H1 (cell line): Measurements from ENCODE around the gene DCTD. TPM values are rescaled to one million over a fixed set of nuclear protein-coding genes. Genes with fewer than 3 reads are reported as not detected.

Source experiments
- CTCF ChIA-PET: fragments of 300-600 bp; sonication (Branson Sonifier 250); formaldehyde crosslinking; loops from one replicate; lab custom pipeline; 2021; ENCODE audit not compliant: partially characterized antibody; lab: Charles Lee
- POLR2A ChIA-PET: fragments of 300-600 bp; sonication (Branson Sonifier 250); formaldehyde crosslinking; loops from one replicate; lab custom pipeline; 2021; ENCODE audit warnings: inconsistent platforms; ENCODE audit not compliant: partially characterized antibody; lab: Charles Lee
- DNase-seq, 2 experiments: peaks; one replicate each; pipeline versions ENCODE4 v3.0.0 to v3.0.0-alpha.2; 2010 to 2022; ENCODE audit warnings: low spot score in 2 of 2, low read depth in 1 of 2, mixed read lengths in 1 of 2
- FAIRE-seq: peaks from 2 replicates; lab custom pipeline; 2011; peaks lifted over from hg19 to GRCh38; lab: Jason Lieb, UNC
- H2AFZ ChIP-seq: 2 replicates; pipeline ENCODE4 v1.8.1; 2012; ENCODE audit warnings: low read length, inconsistent platforms
- H2AK5ac ChIP-seq: 2 replicates; pipeline ENCODE4 v1.6.1; 2013; ENCODE audit warnings: low read depth, low read length
- H2BK120ac ChIP-seq: replicated peaks from 2 replicates; pipeline ENCODE3; 2013; ENCODE audit warnings: low read depth, low read length, inconsistent platforms
- H2BK12ac ChIP-seq: 2 replicates; pipeline ENCODE4 v1.6.1; 2013; ENCODE audit warnings: low read depth, low read length
- H2BK15ac ChIP-seq: 2 replicates; pipeline ENCODE4 v1.6.1; 2013; ENCODE audit warnings: low read length
- H2BK20ac ChIP-seq: 2 replicates; pipeline ENCODE4 v1.6.1; 2013; ENCODE audit warnings: low read length
- H2BK5ac ChIP-seq: 2 replicates; pipeline ENCODE4 v1.6.1; 2013; ENCODE audit warnings: low read depth, low read length
- H3K14ac ChIP-seq: 2 replicates; pipeline ENCODE4 v1.6.1; 2013; ENCODE audit warnings: inconsistent platforms; ENCODE audit not compliant: insufficient read length
- H3K18ac ChIP-seq: 2 replicates; pipeline ENCODE4 v1.6.1; 2013; ENCODE audit warnings: low read length; ENCODE audit errors: extremely low read depth
- H3K23ac ChIP-seq: 2 replicates; pipeline ENCODE4 v1.6.1; 2013; ENCODE audit warnings: inconsistent platforms; ENCODE audit not compliant: insufficient read length
- H3K23me2 ChIP-seq: 2 replicates; pipeline ENCODE4 v1.6.1; 2013; ENCODE audit warnings: low read depth, low read length
- H3K27ac ChIP-seq: 2 replicates; pipeline ENCODE4 v1.6.1; 2011; ENCODE audit warnings: low read depth, low read length, inconsistent platforms
- H3K27me3 ChIP-seq, 4 experiments: replicated peaks in 1 of 4; 1 replicate in 1 of 4; 2 replicates in 3 of 4; pipeline versions ENCODE4 v1.6.1 to v1.8.1; 2011 to 2013; ENCODE audit warnings: low read length in 3 of 4, mild to moderate bottlenecking in 3 of 4, inconsistent platforms in 2 of 4, mixed read lengths in 2 of 4, moderate library complexity in 1 of 4; ENCODE audit not compliant: control insufficient read depth in 3 of 4, insufficient read depth in 3 of 4; ENCODE audit errors: extremely low read depth in 1 of 4
- H3K36me3 ChIP-seq, 4 experiments: 2 replicates each; pipeline versions ENCODE4 v1.6.1 to v1.8.1; 2011 to 2013; ENCODE audit warnings: mild to moderate bottlenecking in 4 of 4, low read length in 3 of 4, moderate library complexity in 2 of 4, control low read depth in 1 of 4, inconsistent platforms in 1 of 4; ENCODE audit not compliant: insufficient read depth in 4 of 4, control insufficient read depth in 2 of 4
- H3K4ac ChIP-seq: replicated peaks from 2 replicates; pipeline ENCODE3; 2013; ENCODE audit warnings: low read length, low read depth, mixed read lengths, inconsistent platforms; ENCODE audit not compliant: insufficient read length
- H3K4me1 ChIP-seq, 4 experiments: replicated peaks in 1 of 4; 1 replicate in 1 of 4; 2 replicates in 3 of 4; pipeline versions ENCODE4 v1.6.1 to v1.8.1; 2011 to 2013; ENCODE audit warnings: low read length in 3 of 4, inconsistent platforms in 2 of 4, mixed read lengths in 1 of 4; ENCODE audit not compliant: insufficient read depth in 4 of 4, control insufficient read depth in 3 of 4
- H3K4me2 ChIP-seq, 2 experiments: 2 replicates each; pipeline versions ENCODE4 v1.6.1 to v1.8.1; 2011 to 2013; ENCODE audit warnings: low read depth in 2 of 2, low read length in 2 of 2, control low read depth in 1 of 2, inconsistent platforms in 1 of 2, mild to moderate bottlenecking in 1 of 2; ENCODE audit not compliant: insufficient read depth in 1 of 2
- H3K4me3 ChIP-seq, 4 experiments: fragments of 200-600, 300-600 bp in 1 of 4; sonication (generic), shearing (Covaris generic), sonication (Bioruptor Twin) in 1 of 4; 2 replicates each; pipeline versions ENCODE4 v1.5.1 to v1.8.1; 2011 to 2016; ENCODE audit warnings: low read length in 4 of 4, low read depth in 3 of 4, control low read depth in 2 of 4, inconsistent platforms in 2 of 4, mild to moderate bottlenecking in 2 of 4, mixed read lengths in 1 of 4, moderate library complexity in 1 of 4; ENCODE audit not compliant: insufficient read depth in 2 of 4; ENCODE audit errors: extremely low read depth in 1 of 4
- H3K56ac ChIP-seq: replicated peaks from 2 replicates; pipeline ENCODE3; 2013; ENCODE audit warnings: low read depth, mild to moderate bottlenecking, mixed read lengths, low read length, inconsistent platforms; ENCODE audit not compliant: insufficient read length
- H3K79me1 ChIP-seq: 2 replicates; pipeline ENCODE4 v1.6.1; 2013; ENCODE audit warnings: low read depth, low read length, control low read depth
- H3K79me2 ChIP-seq, 2 experiments: 2 replicates each; pipeline versions ENCODE4 v1.6.1 to v1.8.1; 2012 to 2013; ENCODE audit warnings: low read length in 2 of 2, mild to moderate bottlenecking in 2 of 2, inconsistent platforms in 1 of 2; ENCODE audit not compliant: insufficient read depth in 2 of 2, control insufficient read depth in 1 of 2
- H3K9ac ChIP-seq, 4 experiments: replicated peaks in 1 of 4; 1 replicate in 1 of 4; 2 replicates in 3 of 4; pipeline versions ENCODE4 v1.6.1 to v1.8.1; 2011 to 2013; ENCODE audit warnings: low read depth in 3 of 4, low read length in 3 of 4, control low read depth in 2 of 4, mild to moderate bottlenecking in 2 of 4, moderate library complexity in 2 of 4, inconsistent platforms in 1 of 4; ENCODE audit errors: extremely low read depth in 1 of 4
- H3K9me3 ChIP-seq, 2 experiments: 2 replicates each; pipeline versions ENCODE4 v1.6.1 to v1.8.1; 2012 to 2013; ENCODE audit warnings: mild to moderate bottlenecking in 2 of 2, moderate library complexity in 2 of 2, control low read depth in 1 of 2, inconsistent platforms in 1 of 2, low read depth in 1 of 2, low read length in 1 of 2, mixed read lengths in 1 of 2; ENCODE audit not compliant: insufficient read depth in 2 of 2
- H4K20me1 ChIP-seq, 2 experiments: replicated peaks in 1 of 2; 2 replicates each; pipeline versions ENCODE3 to v1.8.1; 2011 to 2013; ENCODE audit warnings: inconsistent platforms in 2 of 2, low read length in 2 of 2, mild to moderate bottlenecking in 1 of 2; ENCODE audit not compliant: insufficient read depth in 2 of 2, control insufficient read depth in 1 of 2
- H4K5ac ChIP-seq: 2 replicates; pipeline ENCODE4 v1.6.1; 2013; ENCODE audit warnings: low read length, low read depth, mixed read lengths, inconsistent platforms; ENCODE audit not compliant: insufficient read length
- H4K8ac ChIP-seq: 2 replicates; pipeline ENCODE4 v1.8.0; 2013; ENCODE audit warnings: mild to moderate bottlenecking, moderate library complexity, low read length, inconsistent platforms; ENCODE audit not compliant: insufficient read depth; ENCODE audit errors: extremely low read depth
- H4K91ac ChIP-seq: replicated peaks from 2 replicates; pipeline ENCODE3; 2013; ENCODE audit warnings: low read length, mixed read lengths, inconsistent platforms; ENCODE audit not compliant: insufficient read length
- FOSL1 ChIP-seq: IDR thresholded peaks from 2 replicates; pipeline ENCODE4 v1.6.1; 2011; ENCODE audit warnings: mild to moderate bottlenecking, low read depth, low read length, moderate library complexity; ENCODE audit not compliant: insufficient read depth
- RAD21 ChIP-seq, 2 experiments: IDR thresholded peaks in 1 of 2; conservative IDR thresholded peaks in 1 of 2; 2 replicates each; pipeline ENCODE4 v1.6.1; 2011; ENCODE audit warnings: low read depth in 2 of 2, low read length in 2 of 2, improper control_type of control experiment in 1 of 2, inconsistent platforms in 1 of 2, mild to moderate bottlenecking in 1 of 2, moderate library complexity in 1 of 2
- TEAD4 ChIP-seq: IDR thresholded peaks from 2 replicates; pipeline ENCODE4 v1.6.1; 2012; ENCODE audit warnings: low read depth, low read length, inconsistent platforms, mixed read lengths
- WGBS, 2 experiments: shearing (Covaris generic) in 1 of 2; methylation state at CpG; one replicate each; pipeline versions ENCODE4 v1.1.6 to v1.1.7; 2013 to 2015; ENCODE audit warnings: low lambda C conversion rate in 2 of 2, mixed read lengths in 2 of 2, inconsistent platforms in 1 of 2, low coverage in 1 of 2, missing lambda C conversion rate in 1 of 2; ENCODE audit not compliant: insufficient replicate concordance in 2 of 2, insufficient coverage in 1 of 2, insufficient read length in 1 of 2; ENCODE audit errors: extremely low coverage in 1 of 2, missing lambda C conversion rate in 1 of 2; 5-methylcytosine and 5-hydroxymethylcytosine counted together
- polyA plus RNA-seq, 7 experiments: library from polyadenylated mRNA; depleted of rRNA in 3 of 7; stranded (reverse) in 5 of 7; unstranded in 2 of 7; fragments of >200 nt in 5 of 7; fragments of 200-250 nt in 2 of 7; gene quantifications; 1 replicate in 5 of 7; 2 replicates in 1 of 7; 4 replicates in 1 of 7; pipeline versions ENCODE4 v1.2.1 to v1.2.3, GENCODE V29; 2011 to 2013; ENCODE audit warnings: missing spikeins in 2 of 7, mixed read lengths in 2 of 7
- total RNA-seq: library from RNA; stranded (reverse); fragmentation: NEBNext Ultra II Directional; extraction: Animal tissue kit (Norgen Biotek cat#: 25700); gene quantifications from 2 replicates; pipeline ENCODE4 v1.2.1, GENCODE V29; 2021

The DCTD gene
- total and polyA plus RNA-seq, 2 of the 8 experiments (the other 6 are each of a cell fraction or from before 2014, with no cell fraction given) = 60.2 to 69.5 TPM

DNA sequence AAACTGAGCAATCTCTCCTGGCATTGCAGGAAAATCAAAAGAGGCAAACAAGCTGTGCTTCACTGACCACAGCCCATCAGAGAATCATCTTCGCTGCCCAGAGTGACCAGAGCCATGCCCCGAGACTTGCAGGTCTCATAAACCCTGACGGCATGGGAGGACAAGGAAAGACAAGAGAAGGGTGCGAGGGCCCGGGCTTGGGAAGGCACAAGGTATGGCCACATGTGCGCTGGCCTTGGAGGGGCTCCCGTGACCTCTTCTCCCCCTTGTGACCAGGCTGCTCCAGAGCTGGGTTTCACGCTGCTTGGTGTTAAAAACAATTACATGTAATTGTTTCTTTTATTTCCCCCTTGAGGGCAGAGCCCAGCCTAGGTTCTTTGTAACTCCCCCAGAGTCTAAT, 20.8 kb downstream of the DCTD start:
- Histone ChIP-seq H3K9me3 (no peaks in the 10 kb centered on the region), H4K8ac (no peak overlapping the region), H4K20me1 (peaks cover 0 to 4% of the 10 kb centered on the region in 2 experiments), H3K9ac (no peak overlapping the region), H3K79me2 (no peaks in the 10 kb centered on the region), H3K36me3 (peaks cover 0 to 35% (median 5%) of the 10 kb centered on the region in 4 experiments; a peak in 7 of 8 replicates), H2AK5ac (no peak overlapping the region), H3K79me1 (no peaks in the 10 kb centered on the region), H3K4me1 (no peaks in the 10 kb centered on the region; a peak in 1 of 7 replicates), H2AFZ (no peak overlapping the region), H4K5ac (no peak overlapping the region), H3K4me3 (no peak overlapping the region), H3K14ac (no peak overlapping the region), H3K27ac (no peak overlapping the region), H3K23me2 (no peaks in the 10 kb centered on the region), H2BK5ac (no peak overlapping the region; the same call in 1 of the 2 replicates), H2BK120ac (no peak overlapping the region), H2BK15ac (no peak overlapping the region), H3K23ac (no peak overlapping the region), H2BK12ac (no peak overlapping the region), H3K4ac (no peak overlapping the region), H3K56ac (no peak overlapping the region), H2BK20ac (no peak overlapping the region), H4K91ac (no peak overlapping the region), H3K27me3 (no peaks in the 10 kb centered on the region), H3K18ac (no peak overlapping the region), H3K4me2 (no peak overlapping the region)
- FAIRE-seq = no peak
- WGBS, 2 experiments = 92% methylated on average over 8 of the region's 8 CpGs; no CpG with 5 or more reads in 1 of the 2 experiments
- ChIA-PET CTCF (interaction anchor here (0.8 to 1.7 kb wide), 2 partner anchors 11 to 14 kb away, joined by 3 to 5 read pairs; no protein-coding TSS in a partner anchor), POLR2A (interaction anchor here (0.6 to 1.5 kb wide), 4 partner anchors 15 to 220 kb away, joined by 3 read pairs; no protein-coding TSS in a partner anchor)
- DNase-seq = peak in 1 of 2 experiments; percentile 39
- TF ChIP-seq RAD21 (IDR thresholded peaks at IDR 0.05 in 1 of 2, conservative IDR thresholded peaks at IDR 0.05 in 1 of 2; ENCODE audit: low read depth in 2 of 2, low read length in 2 of 2) = no peak
- TF ChIP-seq FOSL1 = no peak
- TF ChIP-seq TEAD4 = no peak
